ENCODE measurements around the gene EXPH5.
"Not testable (repeated sequence)": the region's sequence is repeated elsewhere in the genome, so short reads cannot be mapped to it uniquely, and the experiment has no call there.

EXPH5 gene

DNA sequence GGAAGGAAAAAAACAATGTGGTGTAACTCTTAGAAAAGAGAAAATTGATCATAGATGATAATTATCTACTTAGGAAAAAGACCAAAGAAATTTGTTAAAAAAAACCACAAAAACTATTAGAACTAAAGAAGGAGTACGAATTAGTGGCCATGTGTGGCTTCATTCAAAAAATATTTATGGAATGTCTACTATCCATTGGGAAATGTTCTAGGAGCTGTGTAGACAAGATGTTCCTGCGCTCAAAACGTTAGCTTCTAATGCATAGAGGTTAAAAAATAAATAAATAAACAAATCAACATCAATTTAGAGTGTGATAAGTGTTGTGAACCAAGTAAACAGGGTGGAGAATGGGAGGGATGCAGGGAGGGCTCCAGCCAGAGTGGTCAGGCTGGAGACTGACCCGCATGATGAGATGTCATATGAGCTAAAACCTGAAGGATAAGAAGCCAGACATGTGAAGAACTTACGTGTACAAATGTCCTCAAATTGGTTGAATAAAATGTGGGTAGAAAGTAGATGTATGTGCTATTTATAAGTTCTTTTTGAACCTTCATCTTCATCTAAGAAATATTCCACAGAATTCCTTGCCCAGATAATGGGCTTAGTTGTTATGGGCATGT, 4.3 kb upstream of the EXPH5 start:
- no peak for DNase-seq

- no peak for DNase-seq
Observed at GRCh38 chr11:108596701-108597100, 3.1 kb upstream of the EXPH5 start.

- no peak for DNase-seq
Observed at GRCh38 chr11:108593923-108594434, 411 bp upstream of the EXPH5 start.

DNA sequence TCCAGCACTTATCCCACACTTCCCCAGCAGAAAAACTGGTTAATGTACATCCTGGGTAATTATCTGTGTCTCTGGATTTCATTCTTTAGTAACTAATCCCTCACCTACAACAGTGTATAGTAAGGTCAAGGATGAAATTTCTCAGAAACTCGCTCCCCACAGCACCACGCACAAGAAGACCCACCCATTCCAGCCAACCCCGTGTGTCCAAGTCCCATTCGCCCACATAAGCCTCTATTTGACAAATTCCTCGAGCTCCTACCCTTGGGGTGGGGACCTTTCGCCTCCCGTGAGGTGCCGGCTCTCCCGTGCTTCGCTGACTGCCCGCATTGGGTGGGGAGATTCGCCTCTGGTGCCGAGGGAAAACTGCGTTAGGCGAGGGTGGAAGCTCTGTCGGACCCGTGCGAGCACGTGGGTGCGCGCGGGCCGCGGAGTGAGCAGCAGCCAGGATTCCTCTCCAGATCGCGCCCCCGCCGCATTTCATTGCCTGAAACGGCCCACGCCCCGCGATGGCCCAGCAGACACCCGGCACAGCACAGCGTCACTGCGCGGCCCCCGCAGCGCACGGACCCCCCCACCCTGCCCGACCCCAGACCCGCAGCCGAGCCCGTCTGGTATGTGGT, 866 bp downstream of the EXPH5 start:
- no peak for DNase-seq

- no peak for DNase-seq
Observed at GRCh38 chr11:108591893-108592292, 1.7 kb downstream of the EXPH5 start.

GRCh38 chr11:108589136-108589535, 4.4 kb downstream of the EXPH5 start:
- DNase-seq: no peak

DNA sequence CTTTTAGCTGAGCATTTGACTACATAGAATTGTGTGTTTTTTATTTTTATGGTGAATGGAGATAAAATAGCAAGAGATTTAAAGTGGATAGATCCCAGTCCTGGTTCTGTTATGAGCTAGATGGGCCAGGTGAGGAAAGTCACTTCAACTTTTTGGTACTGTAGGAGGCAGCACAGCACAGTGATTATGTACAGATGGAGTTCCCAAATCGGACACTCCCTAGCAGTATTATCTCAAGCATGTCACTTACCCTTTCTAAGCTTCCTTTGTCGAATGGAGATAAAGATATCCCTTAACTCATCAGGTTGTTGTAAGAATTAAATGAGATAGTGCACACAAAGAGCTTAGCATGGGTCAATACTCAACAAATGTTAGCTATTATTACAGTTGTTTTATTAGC, 5.3 kb downstream of the EXPH5 start:
- DNase-seq: no peak

GRCh38 chr11:108587109-108587508, 6.5 kb downstream of the EXPH5 start:
- no peak for DNase-seq

DNA sequence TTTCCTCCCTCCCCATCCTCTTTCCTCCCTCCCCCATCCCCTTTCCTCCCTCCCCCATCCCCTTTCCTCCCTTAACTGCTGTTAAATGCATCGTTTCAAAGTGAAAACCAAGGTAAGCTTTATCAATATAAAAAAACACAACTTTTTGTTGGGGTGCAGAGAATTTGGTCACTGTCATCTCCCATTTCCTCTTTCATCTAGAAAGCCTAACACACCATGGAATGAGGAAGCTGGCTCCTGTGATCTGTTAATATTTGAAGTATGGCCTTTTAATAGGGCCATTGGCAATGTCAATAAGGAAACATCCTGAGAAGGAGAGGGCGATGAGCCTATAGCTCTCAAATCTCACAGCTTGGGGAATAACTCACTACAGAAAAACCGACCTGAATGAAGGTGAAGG, 7.0 kb downstream of the EXPH5 start:
- no peak for DNase-seq

GRCh38 chr11:108586185-108586584, 7.4 kb downstream of the EXPH5 start:
- DNase-seq: not testable (repeated sequence)

- no peak for DNase-seq
Observed at GRCh38 chr11:108584973-108585372, 8.6 kb downstream of the EXPH5 start.

- no peak for DNase-seq
Observed at GRCh38 chr11:108580645-108581044, 12.9 kb downstream of the EXPH5 start.

DNA sequence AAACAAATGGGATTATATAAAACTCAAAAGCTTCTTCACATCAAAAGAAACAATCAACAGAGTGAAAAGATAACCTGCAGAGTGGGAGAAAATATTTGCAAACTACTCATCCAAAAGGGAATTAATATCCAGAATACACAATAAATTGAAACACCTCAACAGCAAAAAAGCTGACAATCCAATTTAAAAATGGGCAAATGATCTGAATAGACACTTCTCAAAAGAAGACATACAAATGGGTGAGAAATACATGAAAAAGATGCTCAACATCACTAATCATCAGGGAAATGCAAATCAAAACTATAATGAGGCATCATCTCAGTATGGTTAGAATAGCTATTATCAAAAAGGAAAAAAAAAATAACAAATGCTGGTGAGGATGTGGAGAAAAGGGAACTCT, 13.5 kb downstream of the EXPH5 start:
- DNase-seq: no peak

DNA sequence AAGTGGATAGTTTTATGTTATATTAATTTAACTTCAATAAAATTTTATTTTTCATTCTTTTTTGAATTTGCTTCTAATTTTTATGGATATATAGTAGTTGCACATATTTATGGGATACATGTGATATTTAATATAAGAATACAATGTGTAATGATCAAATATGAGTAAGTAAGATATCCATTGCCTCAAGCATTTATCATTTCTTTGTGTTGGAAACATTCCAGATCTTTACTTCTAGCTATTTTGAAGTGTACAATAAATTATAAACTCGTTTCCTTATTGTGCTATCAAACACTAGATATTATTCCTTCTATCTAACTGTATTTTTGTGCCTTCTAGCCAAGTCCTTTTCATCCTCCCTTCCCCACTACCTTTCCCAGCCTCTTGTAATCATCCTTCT, 17.0 kb downstream of the EXPH5 start:
- no peak for DNase-seq

- DNase-seq: no peak
Observed at GRCh38 chr11:108574675-108575074, 18.9 kb downstream of the EXPH5 start.

DNA sequence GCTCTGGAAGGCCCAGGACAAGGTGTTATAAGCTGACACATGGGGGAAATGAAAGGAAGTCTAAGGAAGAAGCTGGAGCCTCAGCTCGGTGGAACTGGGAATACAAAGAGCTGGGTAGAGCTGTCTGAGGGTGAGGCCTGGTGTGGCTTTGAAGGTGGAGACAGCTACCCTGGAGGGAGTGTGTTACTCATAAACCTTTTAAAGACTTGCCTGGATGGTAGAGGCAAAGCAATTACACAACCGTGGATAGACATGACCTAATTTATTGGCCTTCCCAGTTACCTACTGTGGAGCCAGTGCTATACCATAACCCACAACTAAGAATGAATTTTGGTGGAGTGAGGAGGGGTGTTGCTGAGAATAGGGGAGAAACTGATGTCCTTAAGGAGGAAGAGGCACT, 22.6 kb downstream of the EXPH5 start:
- no peak for DNase-seq

GRCh38 chr11:108569896-108570295, 23.7 kb downstream of the EXPH5 start:
- no peak for DNase-seq

DNA sequence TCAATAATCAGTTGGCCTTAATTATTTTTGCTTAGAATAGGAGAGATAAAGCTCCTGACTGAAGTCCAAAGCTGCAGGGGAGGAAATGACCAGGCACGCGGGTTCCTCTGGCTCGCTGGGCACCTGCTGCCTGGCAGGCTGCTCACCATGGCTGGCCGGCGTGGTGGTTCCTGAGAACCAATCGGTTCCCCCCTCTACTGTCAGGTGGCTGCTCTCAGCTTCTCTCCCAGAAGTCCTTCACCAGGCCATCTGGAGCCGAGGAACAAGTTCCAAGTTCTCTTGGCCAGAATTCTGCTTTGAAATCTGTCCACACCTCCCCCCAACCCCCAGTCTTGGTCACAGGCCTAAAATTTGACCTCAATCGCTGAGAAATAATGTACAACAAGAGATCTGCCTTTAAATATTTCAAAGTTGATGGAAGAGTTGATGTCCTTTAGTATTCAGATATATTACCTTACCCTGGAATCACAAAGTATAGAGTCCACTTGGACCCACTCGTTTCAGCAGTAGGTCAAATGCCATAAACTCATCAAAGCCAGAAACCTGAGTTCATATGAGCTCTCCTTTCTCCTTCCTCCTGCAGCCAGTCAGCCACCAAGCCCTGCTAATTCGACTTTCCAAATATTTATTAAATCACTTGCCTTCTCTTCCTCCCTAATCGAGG, 25.2 kb downstream of the EXPH5 start:
- no peak for DNase-seq

DNA sequence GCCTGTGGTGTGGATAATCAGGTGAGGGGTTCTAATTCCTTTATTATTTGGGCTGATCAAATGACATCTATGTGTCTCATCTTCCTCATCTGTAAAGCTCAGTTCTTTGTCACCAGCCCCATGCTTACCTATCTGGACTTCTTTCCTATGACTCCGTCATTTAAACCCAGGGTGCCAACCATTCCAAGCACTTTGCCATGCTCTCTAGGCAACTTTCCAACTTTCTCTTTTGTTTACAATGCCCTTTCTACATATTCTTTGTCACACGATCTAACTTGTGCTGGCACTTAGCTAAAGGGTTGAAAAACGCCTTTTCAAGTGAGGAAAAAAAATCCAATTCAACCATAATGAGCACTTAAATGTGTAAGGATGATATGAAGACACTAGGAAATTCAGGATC, 27.9 kb downstream of the EXPH5 start:
- no peak for DNase-seq

GRCh38 chr11:108562746-108563581, 30.6 kb downstream of the EXPH5 start:
- DNase-seq: no peak

DNA sequence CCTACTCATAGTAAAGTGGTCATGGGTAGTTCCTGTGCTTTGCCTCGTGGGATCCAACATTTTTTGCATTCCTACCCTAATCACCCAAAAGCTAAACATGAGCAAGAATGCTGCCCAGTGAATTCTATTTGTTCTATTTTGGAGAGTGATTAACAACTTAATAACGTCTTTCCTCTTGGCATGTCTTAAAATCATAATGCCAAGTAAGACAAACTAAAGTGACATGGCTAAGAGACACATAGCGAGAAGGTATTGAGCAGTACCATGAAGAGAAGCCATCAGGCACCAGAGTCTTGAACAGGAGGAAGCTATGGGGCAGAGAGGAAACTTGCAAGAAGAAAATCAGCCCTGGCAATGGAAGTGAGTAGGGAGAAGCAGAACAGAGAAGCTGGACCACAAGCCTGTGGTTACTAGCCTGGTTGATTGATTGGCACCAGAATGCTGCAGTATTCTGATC, 32.0 kb downstream of the EXPH5 start:
- no peak for DNase-seq

GRCh38 chr11:108559904-108560303, 33.7 kb downstream of the EXPH5 start:
- no peak for DNase-seq

GRCh38 chr11:108559340-108559739, 34.2 kb downstream of the EXPH5 start:
- no peak for DNase-seq
